Thyroid gland (tissue), 4 donors: ENCODE results near the gene CLIP2. TPM values are rescaled to one million over a fixed set of nuclear protein-coding genes. Genes with fewer than 3 reads are reported as not detected.

Experiments
- DNase-seq, 2 donors: peaks; one replicate each; pipeline ENCODE4 v3.0.0-alpha.2; 2019
- H3K27ac ChIP-seq, 3 donors: fragments of 200-600 bp; sonication (generic); 1 replicate in 2 of 3; 2 replicates in 1 of 3; pipeline ENCODE4 v1.5.1; 2016 to 2019; ENCODE audit warnings: mild to moderate bottlenecking in 1 of 3, moderate library complexity in 1 of 3
- H3K27me3 ChIP-seq: fragments of 200-600 bp; sonication (generic); one replicate; pipeline ENCODE4 v1.5.1; 2019
- H3K36me3 ChIP-seq, 2 donors: fragments of 200-600 bp; sonication (generic); one replicate each; pipeline ENCODE4 v1.5.1; 2016 to 2019
- H3K4me1 ChIP-seq, 2 donors: fragments of 200-600 bp; sonication (generic); one replicate each; pipeline ENCODE4 v1.5.1; 2017 to 2019
- H3K4me3 ChIP-seq, 3 donors: fragments of 200-600 bp; sonication (generic); replicated peaks in 1 of 3; 1 replicate in 2 of 3; 2 replicates in 1 of 3; pipeline ENCODE4 v1.5.1; 2016; ENCODE audit warnings: mild to moderate bottlenecking in 1 of 3
- H3K9me3 ChIP-seq: fragments of 200-600 bp; sonication (generic); one replicate; pipeline ENCODE4 v1.5.1; 2017
- POLR2A ChIP-seq, 2 donors: fragments of 450-650 bp; IDR thresholded peaks; one replicate each; pipeline ENCODE4 v1.6.1; 2017; ENCODE audit warnings: antibody characterized with exemption in 2 of 2, mild to moderate bottlenecking in 2 of 2, moderate library complexity in 1 of 2
- WGBS, 2 donors: methylation state at CpG; one replicate each; pipeline ENCODE4 v1.1.5; 2017; 5-methylcytosine and 5-hydroxymethylcytosine counted together
- intact Hi-C: fragments of 100-400 bp; cut with DNase I; formaldehyde crosslinking; loops from one replicate; pipeline ENCODE4 v1.15.1; 2023
- total RNA-seq, 4 donors: library from RNA; depleted of rRNA; stranded (reverse); fragments of >200 nt; gene quantifications; one replicate each; pipeline ENCODE4 v1.2.3, GENCODE V29; 2016
- TF ChIP-seq, protein P1 (sequence below), 6 experiments: fragments of 200-600 bp in 3 of 6; fragments of 450-650 bp in 3 of 6; sonication (generic) in 3 of 6; IDR thresholded peaks; one replicate each; pipeline ENCODE4 v1.5.1; 2016 to 2019; ENCODE audit warnings: antibody characterized with exemption in 6 of 6, mild to moderate bottlenecking in 2 of 6, inconsistent platforms in 1 of 6, moderate library complexity in 1 of 6

CLIP2 gene
- total RNA-seq, 4 donors from 2014 or later = 4.4 to 16.5 (median 6.7) TPM

DNA sequence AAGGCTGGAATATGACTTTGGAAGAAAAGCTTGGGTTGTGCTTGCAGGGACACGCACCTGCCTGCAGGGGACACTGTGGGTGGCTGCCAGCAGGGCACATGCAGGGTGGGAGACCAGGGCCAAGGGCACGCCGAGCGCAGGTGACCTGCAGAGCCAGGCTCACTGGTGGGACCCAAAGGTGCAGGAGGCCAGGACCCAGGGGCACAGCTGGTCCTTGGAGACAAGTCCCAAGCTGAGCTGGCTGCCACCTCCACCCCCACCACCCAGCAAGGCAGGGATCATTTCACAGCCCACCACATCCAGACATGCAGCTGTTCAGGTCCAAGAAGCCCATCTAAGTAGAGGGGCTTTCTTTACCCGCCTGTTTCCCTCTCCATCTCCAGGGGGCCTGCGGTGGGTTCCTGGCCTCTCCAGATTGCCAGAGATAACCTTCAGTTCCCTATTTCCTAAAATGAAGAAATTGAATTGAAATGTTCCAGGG lies 13.8 kb upstream of the CLIP2 start:
- no peak for DNase-seq
- no peaks in the 10 kb centered on the region for H3K9me3 ChIP-seq
- no peaks in the 10 kb centered on the region for H3K36me3 ChIP-seq
- WGBS, 2 donors = 68 to 85% methylated on average over 5 to 6 of the region's 6 CpGs
- peaks cover 6 to 25% of the 10 kb centered on the region in 2 donors for H3K4me1 ChIP-seq
- H3K27me3 ChIP-seq = no peaks in the 10 kb centered on the region
- intact Hi-C loops = no loop called here
- no peak overlapping the region for H3K4me3 ChIP-seq
- H3K27ac ChIP-seq = no peak overlapping the region
- TF ChIP-seq, protein P1, sequence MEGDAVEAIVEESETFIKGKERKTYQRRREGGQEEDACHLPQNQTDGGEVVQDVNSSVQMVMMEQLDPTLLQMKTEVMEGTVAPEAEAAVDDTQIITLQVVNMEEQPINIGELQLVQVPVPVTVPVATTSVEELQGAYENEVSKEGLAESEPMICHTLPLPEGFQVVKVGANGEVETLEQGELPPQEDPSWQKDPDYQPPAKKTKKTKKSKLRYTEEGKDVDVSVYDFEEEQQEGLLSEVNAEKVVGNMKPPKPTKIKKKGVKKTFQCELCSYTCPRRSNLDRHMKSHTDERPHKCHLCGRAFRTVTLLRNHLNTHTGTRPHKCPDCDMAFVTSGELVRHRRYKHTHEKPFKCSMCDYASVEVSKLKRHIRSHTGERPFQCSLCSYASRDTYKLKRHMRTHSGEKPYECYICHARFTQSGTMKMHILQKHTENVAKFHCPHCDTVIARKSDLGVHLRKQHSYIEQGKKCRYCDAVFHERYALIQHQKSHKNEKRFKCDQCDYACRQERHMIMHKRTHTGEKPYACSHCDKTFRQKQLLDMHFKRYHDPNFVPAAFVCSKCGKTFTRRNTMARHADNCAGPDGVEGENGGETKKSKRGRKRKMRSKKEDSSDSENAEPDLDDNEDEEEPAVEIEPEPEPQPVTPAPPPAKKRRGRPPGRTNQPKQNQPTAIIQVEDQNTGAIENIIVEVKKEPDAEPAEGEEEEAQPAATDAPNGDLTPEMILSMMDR (IDR thresholded peaks at IDR 0.05) = peak in 1 of 6 experiments; percentile 18
- TF ChIP-seq POLR2A (IDR thresholded peaks at IDR 0.05) = no peak

DNA sequence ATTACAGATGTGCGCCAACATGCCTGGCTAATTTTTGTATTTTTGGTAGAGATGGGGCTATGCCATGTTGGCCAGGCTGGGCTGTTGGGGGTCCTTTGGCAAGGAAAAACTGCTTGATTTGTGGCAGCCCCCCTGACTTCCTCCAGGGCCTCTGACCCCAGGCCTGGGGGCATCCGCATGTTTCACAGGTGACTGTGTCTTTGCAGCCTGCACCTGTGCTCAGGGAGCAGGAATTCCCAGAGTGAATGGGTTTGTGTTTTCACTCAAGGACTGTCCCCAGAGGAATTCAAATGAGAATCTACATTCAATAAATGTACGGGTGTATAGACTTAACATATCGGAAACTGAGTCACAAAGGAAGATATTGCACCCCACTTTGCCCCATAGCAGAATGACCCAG lies 11.6 kb upstream of the CLIP2 start:
- 93 to 100% methylated on average over 4 of the region's 4 CpGs for WGBS, 2 donors
- Histone ChIP-seq H3K4me1 (peaks cover 6 to 17% of the 10 kb centered on the region in 2 donors), H3K4me3 (no peak overlapping the region), H3K27me3 (no peaks in the 10 kb centered on the region), H3K36me3 (no peaks in the 10 kb centered on the region), H3K27ac (no peak overlapping the region), H3K9me3 (no peaks in the 10 kb centered on the region)
- DNase-seq = no peak
- intact Hi-C loops = no loop called here
- TF ChIP-seq POLR2A (IDR thresholded peaks at IDR 0.05) = no peak
- TF ChIP-seq, protein P1 (IDR thresholded peaks at IDR 0.05) = no peak

DNA sequence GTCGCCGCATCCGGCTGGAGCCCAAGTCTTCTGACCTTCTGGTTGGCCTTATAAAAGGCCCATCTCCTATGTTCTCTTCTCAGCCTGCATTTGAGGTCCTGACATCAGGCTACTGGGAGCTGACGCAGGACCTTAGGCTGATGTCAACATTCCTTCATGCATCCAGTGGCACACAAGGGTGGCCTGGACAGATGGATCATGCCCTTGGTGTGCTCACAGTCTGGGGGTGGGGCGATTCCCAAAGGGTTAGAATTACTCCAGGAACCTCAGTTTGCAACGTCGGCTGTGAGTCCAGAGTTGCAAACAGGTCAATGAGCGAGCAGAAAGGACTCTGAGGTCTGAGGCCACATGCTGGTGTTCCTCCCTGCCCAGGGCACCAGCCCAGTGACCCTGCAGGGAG lies 8.2 kb upstream of the CLIP2 start:
- H3K4me1 ChIP-seq = peaks cover 6 to 15% of the 10 kb centered on the region in 2 donors
- intact Hi-C loops = no loop called here
- DNase-seq = no peak
- no peak overlapping the region for H3K27ac ChIP-seq
- H3K27me3 ChIP-seq = no peaks in the 10 kb centered on the region
- TF ChIP-seq, protein P1 (IDR thresholded peaks at IDR 0.05) = no peak
- no peaks in the 10 kb centered on the region for H3K36me3 ChIP-seq
- H3K4me3 ChIP-seq = no peak overlapping the region
- 83 to 95% methylated on average over 8 of the region's 8 CpGs for WGBS, 2 donors
- H3K9me3 ChIP-seq = no peaks in the 10 kb centered on the region

DNA sequence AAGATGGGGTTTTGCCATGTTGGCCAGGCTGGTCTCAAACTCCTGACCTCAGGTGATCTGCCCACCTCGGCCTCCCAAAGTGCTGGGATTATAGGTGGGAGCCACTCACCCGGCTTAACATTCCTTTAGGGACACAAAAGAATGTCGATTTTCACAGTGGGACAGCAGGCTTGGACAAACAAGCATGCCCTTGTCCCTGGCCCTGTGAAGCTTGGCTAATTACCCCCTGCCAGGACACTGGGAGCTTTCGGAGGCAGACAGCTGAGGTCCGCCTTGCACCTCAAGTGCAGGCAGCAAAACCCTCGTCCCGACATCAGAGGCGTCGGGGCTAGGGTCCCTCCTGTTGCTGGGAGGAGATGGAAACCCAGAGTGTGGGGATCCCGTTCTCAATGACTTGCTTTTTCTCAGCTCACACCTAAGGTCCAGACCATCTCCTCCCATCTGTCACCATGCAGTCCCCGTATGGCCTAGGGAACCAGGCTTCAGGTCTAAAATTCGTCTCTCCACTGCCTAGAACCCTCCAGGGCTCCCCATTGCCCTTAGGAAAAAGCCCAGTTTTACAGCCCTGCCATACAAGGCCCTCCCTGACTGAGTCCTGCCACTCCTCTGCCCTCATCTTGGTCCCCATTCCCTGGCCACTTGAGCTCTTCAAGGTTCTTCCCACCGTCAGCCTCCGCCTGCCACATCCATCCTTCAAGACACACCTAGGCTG lies 6.3 kb upstream of the CLIP2 start:
- no peak overlapping the region for H3K4me3 ChIP-seq
- 70 to 77% methylated on average over 12 of the region's 14 CpGs for whole genome bisulfite sequencing, 2 donors
- H3K4me1 ChIP-seq = peaks cover 6 to 15% of the 10 kb centered on the region in 2 donors
- TF ChIP-seq, protein P1 (IDR thresholded peaks at IDR 0.05) = no peak
- no peak for TF ChIP-seq POLR2A (IDR thresholded peaks at IDR 0.05)
- H3K9me3 ChIP-seq = no peaks in the 10 kb centered on the region
- no peak for DNase-seq
- H3K36me3 ChIP-seq = no peaks in the 10 kb centered on the region
- intact Hi-C loops = no loop called here
- no peaks in the 10 kb centered on the region for H3K27me3 ChIP-seq
- no peak overlapping the region for H3K27ac ChIP-seq

DNA sequence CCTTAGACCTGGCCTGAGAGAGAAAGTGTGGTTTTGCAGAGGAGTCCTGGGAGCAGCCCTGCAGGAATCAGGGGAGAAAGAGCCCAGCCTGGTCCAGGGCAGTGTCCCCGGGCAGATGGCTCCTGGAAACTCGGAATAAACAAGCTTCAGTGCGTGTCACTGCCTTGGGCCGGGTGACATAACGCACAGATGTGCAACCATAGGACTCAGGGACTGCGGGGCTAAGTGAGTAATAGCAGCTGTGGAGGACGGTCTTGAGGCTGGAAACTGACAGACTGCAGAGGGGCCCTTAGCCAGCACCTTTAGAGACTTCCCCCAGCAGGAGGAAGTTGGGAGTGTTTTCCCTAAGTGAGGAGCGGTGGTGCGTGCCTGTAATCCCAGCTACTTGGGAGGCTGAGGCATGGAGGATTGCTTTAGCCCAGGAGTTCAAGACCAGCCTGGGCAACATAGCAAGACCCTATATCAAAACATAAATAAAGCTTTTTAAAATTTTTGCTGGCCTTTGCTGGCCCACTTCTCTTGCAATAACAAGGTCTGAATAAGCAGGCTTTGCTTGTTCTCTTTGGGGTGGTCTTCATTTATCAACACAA lies 5.3 kb upstream of the CLIP2 start:
- intact Hi-C loops = no loop called here
- H3K27me3 ChIP-seq = no peaks in the 10 kb centered on the region
- no peak for TF ChIP-seq POLR2A (IDR thresholded peaks at IDR 0.05)
- TF ChIP-seq, protein P1 (IDR thresholded peaks at IDR 0.05) = no peak
- H3K4me3 ChIP-seq = no peak overlapping the region
- 78 to 83% methylated on average over 9 of the region's 9 CpGs for WGBS, 2 donors
- no peak for DNase-seq
- H3K9me3 ChIP-seq = no peaks in the 10 kb centered on the region
- peaks cover 15 to 25% of the 10 kb centered on the region in 2 donors for H3K4me1 ChIP-seq
- H3K36me3 ChIP-seq = no peaks in the 10 kb centered on the region
- no peak overlapping the region for H3K27ac ChIP-seq
